ENCODE measurements around the gene CRAT. TPM values are rescaled to one million over a fixed set of nuclear protein-coding genes. Genes with fewer than 3 reads are reported as not detected.

CRAT gene
- total RNA-seq, 2 donors from 2014 or later: 17.2 to 17.5 TPM

- no peak for TF ChIP-seq CTCF (conservative IDR thresholded peaks at IDR 0.05)
- H3K9ac ChIP-seq (ENCODE audit: extremely low read depth, low read length, poor library complexity, severe bottlenecking): peak overlapping the region; percentile 47
- peaks cover 3% of the 10 kb centered on the region for H3K36me3 Mint-ChIP-seq (ENCODE audit: low read depth)
- WGBS, 2 experiments (ENCODE audit: insufficient coverage in 1 of 2, insufficient read length in 1 of 2): 7 to 9% methylated on average over 38 to 64 of the region's 64 CpGs
- DNase-seq: no peak
- peak overlapping the region; percentile 98 for H3K4me3 ChIP-seq (ENCODE audit: low read length)
- H3K27me3 Mint-ChIP-seq (ENCODE audit: insufficient read depth): peaks cover 24% of the 10 kb centered on the region
- H3K4me3 Mint-ChIP-seq: peak overlapping the region; percentile 94
- H3K4me1 Mint-ChIP-seq: peaks cover 17% of the 10 kb centered on the region
- H3K27me3 ChIP-seq (ENCODE audit: control insufficient read depth, insufficient read depth, low read length, poor library complexity, severe bottlenecking): peaks cover 8% of the 10 kb centered on the region
- H3K27ac ChIP-seq (ENCODE audit: low read depth, low read length): no peak overlapping the region
- no peak overlapping the region for H3K27ac Mint-ChIP-seq
- H3K9me3 ChIP-seq (ENCODE audit: control insufficient read depth, low read length): no peaks in the 10 kb centered on the region
- no peaks in the 10 kb centered on the region for H3K9me3 Mint-ChIP-seq
- H3K36me3 ChIP-seq (ENCODE audit: control insufficient read depth, insufficient read depth, low read length): no peaks in the 10 kb centered on the region
- H3K4me1 ChIP-seq (ENCODE audit: control insufficient read depth, insufficient read depth, low read length): no peaks in the 10 kb centered on the region
These were observed 447 bp downstream of the CRAT start for GRCh38 chr9:129109952-129110739.

- no peaks in the 10 kb centered on the region for H3K9me3 Mint-ChIP-seq
- H3K27ac Mint-ChIP-seq: no peak overlapping the region
- H3K4me3 Mint-ChIP-seq: peak overlapping the region; percentile 94
These were observed 1.1 kb downstream of the CRAT start for GRCh38 chr9:129109537-129109903.

GRCh38 chr9:129108805-129109536 lies 1.6 kb downstream of the CRAT start:
- DNase-seq: no peak
- no peak overlapping the region for H3K27ac Mint-ChIP-seq
- no peak for TF ChIP-seq CTCF (conservative IDR thresholded peaks at IDR 0.05)
- Histone ChIP-seq H3K4me1 (ENCODE audit: control insufficient read depth, insufficient read depth, low read length) (no peaks in the 10 kb centered on the region), H3K36me3 (ENCODE audit: control insufficient read depth, insufficient read depth, low read length) (no peaks in the 10 kb centered on the region), H3K4me3 (ENCODE audit: low read length) (no peak overlapping the region), H3K9ac (ENCODE audit: extremely low read depth, low read length, poor library complexity, severe bottlenecking) (no peak overlapping the region), H3K9me3 (ENCODE audit: control insufficient read depth, low read length) (no peaks in the 10 kb centered on the region), H3K27ac (ENCODE audit: low read depth, low read length) (no peak overlapping the region), H3K27me3 (ENCODE audit: control insufficient read depth, insufficient read depth, low read length, poor library complexity, severe bottlenecking) (peaks cover 8% of the 10 kb centered on the region)
- H3K4me1 Mint-ChIP-seq: peaks cover 12% of the 10 kb centered on the region
- H3K4me3 Mint-ChIP-seq: peak overlapping the region; percentile 94
- peaks cover 3% of the 10 kb centered on the region for H3K36me3 Mint-ChIP-seq (ENCODE audit: low read depth)
- WGBS, 2 experiments (ENCODE audit: insufficient coverage in 1 of 2, insufficient read length in 1 of 2): 92 to 98% methylated on average over 4 to 10 of the region's 10 CpGs
- peaks cover 24% of the 10 kb centered on the region for H3K27me3 Mint-ChIP-seq (ENCODE audit: insufficient read depth)
- H3K9me3 Mint-ChIP-seq: no peaks in the 10 kb centered on the region

More at GRCh38 chr9:129109537-129109903, 1.1 kb downstream of the CRAT start:
- Histone ChIP-seq H3K9me3 (ENCODE audit: control insufficient read depth, low read length) (no peaks in the 10 kb centered on the region), H3K4me3 (ENCODE audit: low read length) (peak overlapping the region; percentile 98), H3K9ac (ENCODE audit: extremely low read depth, low read length, poor library complexity, severe bottlenecking) (no peak overlapping the region), H3K4me1 (ENCODE audit: control insufficient read depth, insufficient read depth, low read length) (no peaks in the 10 kb centered on the region), H3K27me3 (ENCODE audit: control insufficient read depth, insufficient read depth, low read length, poor library complexity, severe bottlenecking) (peaks cover 8% of the 10 kb centered on the region), H3K36me3 (ENCODE audit: control insufficient read depth, insufficient read depth, low read length) (no peaks in the 10 kb centered on the region), H3K27ac (ENCODE audit: low read depth, low read length) (no peak overlapping the region)
- WGBS, 2 experiments (ENCODE audit: insufficient coverage in 1 of 2, insufficient read length in 1 of 2): 80 to 86% methylated on average over 1 to 7 of the region's 7 CpGs
- DNase-seq: peak; percentile 68
- peaks cover 24% of the 10 kb centered on the region for H3K27me3 Mint-ChIP-seq (ENCODE audit: insufficient read depth)
- TF ChIP-seq CTCF (conservative IDR thresholded peaks at IDR 0.05): peak; percentile 24
- H3K4me1 Mint-ChIP-seq: peaks cover 13% of the 10 kb centered on the region
- peaks cover 3% of the 10 kb centered on the region for H3K36me3 Mint-ChIP-seq (ENCODE audit: low read depth)
